GM18498 (cell line): Measurements from ENCODE around the gene GABRA5.

ENCODE experiments used
- ATAC-seq: cut with Tn5 transposase; IDR thresholded peaks from one replicate; pipeline ENCODE4 v1.9.1; 2021; ENCODE audit warnings: mild to moderate bottlenecking, moderate library complexity; ENCODE audit not compliant: unreplicated experiment

The GABRA5 gene

GRCh38 chr15:26921433-26921832 lies 54.6 kb downstream of the GABRA5 start:
- ATAC-seq: no peak

DNA sequence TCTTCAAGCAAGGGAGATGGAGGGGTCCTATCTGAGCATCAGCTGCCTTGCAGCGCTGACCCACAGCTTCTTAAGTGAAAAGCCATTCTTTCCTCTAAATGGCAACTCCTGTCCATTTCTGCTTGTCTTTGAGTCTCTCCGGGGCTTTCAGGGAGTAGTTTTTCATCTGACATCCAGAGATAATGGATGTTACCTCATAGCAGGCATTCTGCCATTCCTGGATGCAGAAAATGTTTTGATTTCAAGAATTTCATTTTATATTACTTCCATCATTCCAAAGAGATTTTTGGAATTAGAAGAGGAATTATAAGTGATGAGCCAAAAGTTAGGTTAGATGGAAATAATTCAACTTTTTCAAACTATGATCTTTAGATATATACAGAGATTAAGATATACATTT lies 59.2 kb downstream of the GABRA5 start:
- no peak for ATAC-seq

- no peak for ATAC-seq
Measured at GRCh38 chr15:26928051-26928450, 61.2 kb downstream of the GABRA5 start.

GRCh38 chr15:26929588-26929987 lies 62.7 kb downstream of the GABRA5 start:
- ATAC-seq: no peak

- no peak for ATAC-seq
Measured at GRCh38 chr15:26934848-26935247, 68.0 kb downstream of the GABRA5 start.

DNA sequence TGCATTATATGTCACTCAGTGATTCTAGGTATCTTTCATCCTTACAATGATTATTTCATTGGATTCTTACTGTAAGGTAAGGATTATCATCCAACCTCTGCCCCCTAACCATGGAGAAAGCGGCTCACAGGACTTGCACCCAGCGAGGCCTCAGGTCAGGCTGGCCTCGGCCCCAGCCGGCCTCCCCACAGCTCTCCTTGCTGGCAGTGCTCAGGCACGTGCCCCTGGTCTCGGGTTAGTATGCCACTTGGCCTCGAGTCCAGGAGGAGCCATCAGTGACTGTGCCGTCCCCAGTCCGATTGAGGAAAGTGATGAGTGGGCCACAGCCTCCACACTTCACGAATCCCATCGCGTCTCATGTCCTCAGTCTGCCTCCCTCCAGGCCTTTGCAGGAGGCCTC lies 68.5 kb downstream of the GABRA5 start:
- no peak for ATAC-seq

DNA sequence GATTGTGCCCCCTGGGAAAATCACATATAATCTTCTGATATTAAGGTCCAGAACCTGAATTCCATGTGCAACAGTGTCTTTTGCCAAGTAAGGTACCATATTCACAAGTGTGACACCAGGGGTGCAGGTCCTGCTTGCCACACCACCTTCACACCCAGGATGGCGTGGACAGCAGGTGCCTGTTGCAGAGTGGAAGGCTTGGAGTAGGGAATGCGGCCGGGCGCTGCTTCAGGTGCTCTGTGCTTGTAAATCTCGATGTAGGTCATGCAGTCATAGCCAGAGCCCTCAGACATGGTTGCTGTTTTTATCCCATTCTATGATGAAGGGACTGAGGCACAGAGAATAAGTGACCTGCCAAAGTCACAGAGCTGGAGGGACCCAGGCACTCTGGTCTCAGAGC lies 69.6 kb downstream of the GABRA5 start:
- no peak for ATAC-seq

- ATAC-seq: no peak
Measured at GRCh38 chr15:26937134-26937533, 70.3 kb downstream of the GABRA5 start.

DNA sequence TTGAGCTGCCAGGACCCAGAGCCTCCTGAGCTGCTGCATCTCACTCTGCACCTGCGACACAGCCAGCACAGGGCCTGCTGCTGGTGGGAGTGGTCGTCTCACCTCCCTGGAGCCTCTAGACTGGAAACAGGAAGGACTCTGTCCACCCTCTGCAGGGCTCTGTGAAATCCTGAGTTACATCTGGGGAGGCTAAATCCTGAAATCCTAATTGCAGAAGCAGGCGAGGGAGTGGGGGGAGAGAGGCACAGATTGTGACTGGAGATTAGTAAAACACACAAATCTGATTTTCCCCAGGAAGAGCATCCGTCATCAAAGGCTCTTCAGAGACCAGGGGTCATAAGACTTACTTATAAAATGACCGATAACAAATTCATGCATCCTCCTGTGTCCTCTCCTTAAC lies 72.5 kb downstream of the GABRA5 start:
- no peak for ATAC-seq

DNA sequence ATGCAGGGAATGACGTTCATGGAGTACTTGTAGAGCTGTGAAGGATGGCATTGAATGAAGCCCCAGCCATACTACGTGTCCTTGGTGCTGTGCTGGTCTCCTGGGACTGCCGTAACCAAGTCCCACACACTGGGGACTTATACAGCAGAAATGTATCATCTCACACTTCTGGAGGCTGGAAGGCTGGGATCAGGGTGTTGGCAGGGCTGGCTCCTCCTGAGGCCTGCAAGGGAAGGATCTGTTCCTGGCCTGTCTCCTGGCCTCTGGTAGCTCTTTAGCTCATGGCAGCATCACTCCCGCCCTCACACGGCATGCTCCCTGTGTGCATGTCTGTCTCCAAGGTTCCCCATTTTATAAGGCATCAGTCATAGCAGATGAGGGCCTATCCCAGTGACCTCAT lies 74.6 kb downstream of the GABRA5 start:
- no peak for ATAC-seq

- no peak for ATAC-seq
Measured at GRCh38 chr15:26943866-26944265, 77.0 kb downstream of the GABRA5 start.

DNA sequence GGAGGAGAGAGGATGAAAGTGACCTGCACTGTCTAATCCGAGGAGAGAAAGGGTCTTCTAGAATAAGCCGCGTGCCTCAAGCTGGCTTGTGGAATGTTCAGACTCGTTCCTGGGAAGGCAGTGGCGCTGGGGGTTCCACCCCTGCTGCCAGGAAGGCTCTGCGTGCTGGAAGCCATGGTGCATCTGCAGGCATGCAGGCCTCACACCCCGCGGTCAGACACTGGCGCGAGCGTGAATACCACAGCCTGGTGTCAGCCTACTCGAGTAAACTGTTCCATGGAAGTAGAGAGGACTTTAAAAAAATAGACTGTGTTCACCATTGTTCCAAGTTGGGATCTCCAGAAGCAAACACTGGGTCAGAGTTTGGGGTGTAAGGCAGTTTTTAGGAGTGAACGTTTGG lies 78.2 kb downstream of the GABRA5 start:
- ATAC-seq: no peak

DNA sequence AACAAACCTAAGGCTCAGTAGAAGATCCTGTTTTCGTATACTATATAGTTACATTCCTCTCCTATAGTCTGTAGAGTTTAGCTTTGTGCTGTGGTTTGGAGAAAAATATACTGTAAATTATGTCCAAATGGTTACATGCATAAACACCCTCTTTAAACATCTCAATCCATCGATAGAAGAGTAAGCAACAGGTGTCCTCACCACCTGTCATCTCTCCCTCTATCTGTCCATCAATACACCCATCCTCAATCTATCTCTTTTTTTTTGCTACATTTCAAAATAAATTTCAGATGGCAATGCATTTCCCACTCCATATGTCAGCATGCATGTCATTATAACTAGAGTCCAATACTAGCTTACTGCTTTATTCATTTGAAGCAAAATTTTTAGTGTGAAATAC lies 83.1 kb downstream of the GABRA5 start:
- ATAC-seq: no peak

GRCh38 chr15:26954403-26954802 lies 87.5 kb downstream of the GABRA5 start:
- ATAC-seq: no peak

DNA sequence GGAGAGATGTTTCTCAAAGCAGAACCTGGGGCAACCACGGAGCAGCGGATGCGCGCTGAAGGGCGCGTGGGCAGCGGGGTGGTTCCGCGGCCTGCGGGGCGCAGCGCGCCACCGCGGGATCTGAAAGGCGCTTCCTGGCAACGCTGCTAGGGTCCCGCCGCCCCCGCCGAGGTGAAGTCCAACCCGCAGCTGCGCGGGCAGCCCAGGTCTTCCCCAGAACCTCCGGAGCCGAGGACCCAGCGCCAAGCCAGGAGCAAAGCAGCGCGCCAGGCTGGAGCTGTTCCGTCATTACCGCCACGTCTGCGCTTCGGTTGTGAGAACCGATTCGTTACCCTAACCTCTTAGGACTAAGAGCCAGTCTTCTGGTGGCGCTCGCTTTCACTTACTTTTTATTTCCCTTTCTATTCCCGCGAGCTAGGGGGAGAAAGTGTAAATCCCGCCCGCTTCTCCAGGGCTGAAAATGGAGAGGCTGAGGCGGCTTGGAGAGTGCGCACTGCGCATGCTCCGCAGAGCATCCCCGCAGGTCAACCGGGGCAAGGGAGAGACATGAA lies 100.9 kb downstream of the GABRA5 start:
- ATAC-seq: no peak

DNA sequence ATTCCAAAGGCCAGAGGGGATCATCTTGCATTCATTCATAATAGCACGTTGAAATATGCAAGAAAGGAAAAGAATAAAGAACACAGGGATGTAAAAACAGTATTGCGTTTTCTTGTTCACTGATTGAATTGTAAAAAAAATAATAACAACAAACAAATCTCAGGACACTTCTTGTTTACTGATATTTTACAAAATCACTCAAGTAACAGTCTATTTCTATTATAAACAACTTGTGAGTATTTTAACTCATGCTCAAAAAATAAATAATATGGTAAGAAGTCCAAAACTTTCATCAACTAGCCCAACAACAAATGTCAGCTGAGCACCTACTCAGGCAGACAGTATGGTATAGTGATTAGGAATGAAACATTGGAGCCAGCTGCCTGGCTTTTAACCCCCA lies 101.9 kb downstream of the GABRA5 start:
- no peak for ATAC-seq

DNA sequence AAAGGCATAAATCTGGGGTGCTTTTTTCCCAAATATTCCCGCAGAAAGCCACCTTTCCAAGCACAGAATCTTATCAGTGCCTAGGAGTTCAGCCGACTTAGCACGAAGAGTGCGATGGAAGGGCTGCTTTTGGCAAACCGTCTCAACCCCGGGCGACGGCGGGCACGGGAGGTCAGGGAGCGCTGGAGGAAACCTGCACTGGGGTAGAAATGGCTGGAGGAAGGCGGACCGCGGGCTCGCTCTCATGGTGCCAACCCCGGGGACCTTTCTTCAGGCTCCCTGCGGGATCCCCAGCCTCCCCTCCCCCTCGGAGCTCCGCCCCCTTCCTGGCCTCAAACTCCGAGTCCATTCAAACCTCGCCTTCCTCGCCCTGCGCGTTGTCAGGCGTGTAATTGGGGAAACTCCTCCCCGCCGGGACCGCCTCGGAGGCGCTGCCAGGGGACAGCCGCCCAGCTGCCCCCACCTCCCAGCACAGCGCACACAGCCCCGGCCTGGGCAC lies 103.9 kb downstream of the GABRA5 start, which contains the start of gene GABRG3:
Gene GABRG3 (plus strand): TSS at position 470 of the 499 bp plus-strand sequence.
- ATAC-seq: no peak

DNA sequence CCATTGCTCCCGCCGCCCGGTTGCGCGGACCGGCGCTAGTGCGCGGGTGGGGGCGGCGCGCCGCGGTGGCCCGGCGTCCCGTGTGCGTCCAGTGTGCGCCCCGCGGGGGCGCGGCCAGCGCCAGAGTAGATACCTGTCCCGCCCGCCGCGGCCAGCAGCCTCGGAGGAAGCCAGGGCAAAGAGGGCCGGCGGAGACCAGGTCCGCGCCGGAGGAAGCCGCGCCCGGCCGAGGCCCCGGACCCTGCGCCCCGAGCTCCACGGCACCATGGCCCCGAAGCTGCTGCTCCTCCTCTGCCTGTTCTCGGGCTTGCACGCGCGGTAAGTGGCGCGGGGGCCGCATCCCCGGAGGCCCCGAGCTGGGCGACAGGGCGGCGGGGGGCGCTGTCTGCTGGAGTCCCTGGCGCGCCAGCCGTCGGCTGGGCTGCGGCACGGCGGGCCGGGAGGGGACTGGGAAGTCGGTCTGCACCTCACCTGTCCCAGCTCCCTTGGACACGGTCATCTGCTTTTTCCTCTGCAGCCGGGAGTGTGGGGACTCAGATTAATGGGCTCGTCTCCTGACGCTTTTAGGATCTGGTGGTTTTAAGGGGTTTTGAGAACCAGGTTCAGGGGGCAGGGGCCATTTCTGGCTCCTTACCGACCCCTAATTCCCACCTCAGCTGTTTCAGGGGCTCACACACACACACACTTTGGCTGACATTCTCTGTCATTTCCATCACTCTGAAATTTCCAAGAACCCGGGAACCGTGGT lies 104.6 kb downstream of the GABRA5 start:
- ATAC-seq: no peak

GRCh38 chr15:26972636-26973035 lies 105.8 kb downstream of the GABRA5 start:
- no peak for ATAC-seq

DNA sequence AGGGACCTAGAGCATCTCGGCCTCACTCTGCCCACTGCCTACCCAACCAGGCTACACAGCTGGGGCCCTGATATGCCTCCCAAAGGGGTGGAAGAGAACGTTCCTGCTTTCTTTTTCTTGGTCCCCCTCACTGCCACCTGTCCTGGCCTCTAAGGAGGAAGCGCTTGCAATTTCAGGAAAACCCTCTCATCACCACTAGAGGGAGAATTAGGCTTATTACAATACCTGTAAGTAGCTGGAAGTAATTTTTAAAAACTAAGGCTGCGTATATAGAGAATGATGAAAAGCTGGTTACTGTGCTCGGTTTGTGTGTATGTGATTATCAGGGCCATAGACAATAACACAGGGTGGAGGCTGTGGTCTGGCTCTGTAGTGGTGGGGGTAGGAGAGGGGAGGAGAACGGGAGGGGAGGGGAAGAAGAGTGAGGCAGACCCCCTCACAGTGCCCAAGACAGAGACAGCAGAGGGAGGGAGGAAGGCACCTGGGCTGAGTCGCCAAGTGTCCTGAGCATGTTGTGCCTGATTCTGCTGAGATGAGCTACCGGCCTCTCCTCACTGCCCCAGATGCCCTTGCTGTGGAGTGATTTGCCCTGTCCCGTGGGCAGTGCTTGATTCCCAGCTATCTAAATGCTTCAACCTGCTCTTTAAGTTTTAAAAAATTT lies 107.4 kb downstream of the GABRA5 start:
- ATAC-seq: no peak

DNA sequence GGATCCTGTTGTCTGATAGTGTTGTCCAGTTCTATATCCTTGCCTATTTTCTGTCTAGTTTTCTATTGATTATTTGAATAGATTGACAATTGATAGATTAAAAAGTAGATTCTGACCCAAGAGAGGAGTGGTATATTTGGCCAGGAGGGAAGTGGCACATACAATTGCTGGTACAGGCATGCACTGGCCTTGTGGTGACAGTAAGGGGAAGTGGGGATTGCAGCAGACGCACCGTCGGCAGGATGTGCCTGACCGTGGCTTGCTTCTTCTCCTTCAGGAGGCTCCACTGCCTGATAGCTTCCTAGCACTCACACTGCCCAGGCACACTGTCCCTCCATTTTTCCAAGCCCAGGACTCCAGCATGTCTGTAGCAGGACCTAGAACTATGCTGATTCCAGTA lies 114.6 kb downstream of the GABRA5 start:
- ATAC-seq: no peak

DNA sequence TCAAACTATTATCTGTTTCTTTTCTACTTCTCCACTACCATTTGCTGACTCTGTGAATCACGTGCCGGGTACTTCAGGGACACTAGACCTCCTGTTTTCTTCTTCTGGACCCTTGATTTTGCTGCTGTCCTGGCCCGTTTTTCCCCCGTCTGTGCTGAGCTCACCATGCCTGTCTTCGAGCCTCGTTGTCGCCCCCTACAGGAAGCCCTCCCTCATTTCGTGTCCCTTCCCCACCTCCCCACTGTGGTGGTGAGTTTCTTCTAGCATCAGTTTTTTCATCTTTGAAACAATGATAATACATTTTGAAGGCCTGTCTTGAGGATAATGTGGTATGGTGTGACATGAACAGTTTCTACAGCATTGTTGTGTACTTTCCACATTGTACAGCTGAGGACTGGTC lies 117.0 kb downstream of the GABRA5 start:
- ATAC-seq: no peak
